Stimulated activated CD4-positive, alpha-beta T cell treated with anti-CD3 and anti-CD28 coated beads, TNF-alpha, amount 100 ng/mL, for 24 hours (primary cell): ENCODE results near the gene SV2B.

Experiments
- DNase-seq, 3 experiments: peaks; one replicate each; pipeline ENCODE4 v3.0.0-alpha.2; 2020; ENCODE audit warnings: low read depth in 3 of 3

SV2B gene

GRCh38 chr15:91271565-91272153 is 171.6 kb downstream of the SV2B start:
- peak; percentile 28 to 53 (median 41) for DNase-seq

GRCh38 chr15:91275844-91276243 is 175.8 kb downstream of the SV2B start:
- no peak for DNase-seq

- no peak for DNase-seq
Observed at GRCh38 chr15:91278951-91279350, 178.9 kb downstream of the SV2B start.

GRCh38 chr15:91279486-91279885 is 179.4 kb downstream of the SV2B start:
- DNase-seq = no peak

GRCh38 chr15:91281947-91282346 is 181.9 kb downstream of the SV2B start:
- no peak for DNase-seq

GRCh38 chr15:91282486-91282885 is 182.4 kb downstream of the SV2B start:
- no peak for DNase-seq

GRCh38 chr15:91283155-91283554 is 183.1 kb downstream of the SV2B start:
- no peak for DNase-seq

- DNase-seq = no peak
Observed at GRCh38 chr15:91284758-91285466, 184.9 kb downstream of the SV2B start.

- no peak for DNase-seq
Observed at GRCh38 chr15:91289324-91289723, 189.3 kb downstream of the SV2B start.

GRCh38 chr15:91290553-91290952 is 190.5 kb downstream of the SV2B start:
- DNase-seq = no peak

- no peak for DNase-seq
Observed at GRCh38 chr15:91291673-91292072, 191.6 kb downstream of the SV2B start.

GRCh38 chr15:91294344-91294743 is 194.3 kb downstream of the SV2B start:
- DNase-seq = no peak

GRCh38 chr15:91294795-91295194 is 194.7 kb downstream of the SV2B start:
- no peak for DNase-seq

GRCh38 chr15:91298101-91298500 is 198.0 kb downstream of the SV2B start:
- DNase-seq = no peak

GRCh38 chr15:91302588-91303439 is 202.8 kb downstream of the SV2B start:
- DNase-seq = no peak

GRCh38 chr15:91304210-91304609 is 204.2 kb downstream of the SV2B start:
- DNase-seq = no peak

- no peak for DNase-seq
Observed at GRCh38 chr15:91304786-91305185, 204.7 kb downstream of the SV2B start.

GRCh38 chr15:91306144-91306543 is 206.1 kb downstream of the SV2B start:
- no peak for DNase-seq

GRCh38 chr15:91307601-91308000 is 207.5 kb downstream of the SV2B start:
- DNase-seq = no peak

GRCh38 chr15:91308199-91308598 is 208.1 kb downstream of the SV2B start:
- DNase-seq = no peak

- DNase-seq = peak in 1 of 3 experiments; percentile 18
Observed at GRCh38 chr15:91308855-91309254, 208.8 kb downstream of the SV2B start.

- DNase-seq = no peak
Observed at GRCh38 chr15:91311986-91312385, 211.9 kb downstream of the SV2B start.

- DNase-seq = no peak
Observed at GRCh38 chr15:91316126-91316525, 216.1 kb downstream of the SV2B start.
